GM21723 (cell line): Measurements from ENCODE around the gene TMED8.
"Not testable (repeated sequence)": the region's sequence is repeated elsewhere in the genome, so short reads cannot be mapped to it uniquely, and the experiment has no call there.

Source experiments
- ATAC-seq: cut with Tn5 transposase; IDR thresholded peaks from one replicate; pipeline ENCODE4 v1.9.1; 2021; ENCODE audit warnings: mild to moderate bottlenecking, moderate library complexity; ENCODE audit not compliant: unreplicated experiment

The TMED8 gene

GRCh38 chr14:77369285-77369684, 7.6 kb downstream of the TMED8 start:
- no peak for ATAC-seq

- no peak for ATAC-seq
These were observed 12.7 kb downstream of the TMED8 start for GRCh38 chr14:77364146-77364545.

DNA sequence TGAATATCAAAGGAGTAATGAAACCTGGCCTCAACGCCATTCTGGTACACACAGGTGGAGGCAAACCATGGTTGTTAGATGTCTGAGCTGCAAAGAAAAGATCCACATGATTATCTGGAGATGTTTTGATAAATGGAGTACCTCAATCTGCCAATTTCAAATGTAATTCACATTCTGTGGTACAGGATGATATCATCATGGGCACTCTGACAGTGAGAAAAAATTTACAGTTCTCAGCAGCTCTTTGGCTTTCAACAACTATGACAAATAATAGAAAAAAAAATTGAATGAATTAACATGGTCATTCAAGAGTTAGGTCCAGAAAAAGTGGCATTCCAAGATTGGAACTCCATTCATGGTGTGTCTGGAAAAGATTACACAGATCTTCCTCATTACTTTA, 17.3 kb downstream of the TMED8 start:
- ATAC-seq = no peak

DNA sequence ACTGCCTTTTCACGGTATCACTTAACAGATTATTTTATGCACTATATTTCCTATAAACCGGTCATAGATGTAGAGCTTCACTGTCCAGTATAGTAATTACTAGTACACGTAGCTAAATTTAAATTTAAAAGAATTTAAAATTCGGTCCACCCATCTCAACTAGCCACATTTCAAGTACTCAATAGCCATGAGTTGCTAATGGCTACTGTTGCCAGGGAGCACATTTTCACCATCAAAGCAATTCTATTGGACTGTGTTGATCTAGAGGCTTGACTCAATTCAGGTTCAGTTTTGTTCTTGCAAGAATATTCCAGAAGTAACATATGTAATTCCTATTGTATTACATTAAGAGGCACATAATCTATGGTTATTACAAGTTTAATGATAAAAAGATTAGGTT, 20.0 kb downstream of the TMED8 start:
- no peak for ATAC-seq

DNA sequence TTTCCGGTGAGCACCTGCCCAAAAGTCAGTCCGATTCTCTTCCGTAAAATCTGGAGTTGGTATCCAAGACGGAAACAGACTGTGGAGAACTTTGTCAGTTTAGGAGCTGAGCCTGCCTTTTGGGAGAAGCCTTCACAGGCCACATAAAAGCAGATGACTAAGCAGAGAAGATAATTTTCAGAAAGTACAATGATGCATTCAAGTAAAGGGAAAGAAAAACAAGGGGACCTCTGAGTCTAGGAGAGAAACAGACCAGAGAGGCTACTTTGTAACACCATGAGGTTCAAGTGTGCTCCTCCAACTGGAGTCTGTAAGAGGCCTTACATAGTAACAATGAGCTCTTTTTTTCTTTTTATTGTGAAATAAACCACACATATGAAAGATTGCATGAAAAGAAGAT, 21.1 kb downstream of the TMED8 start:
- ATAC-seq = no peak

GRCh38 chr14:77353469-77354141, 23.3 kb downstream of the TMED8 start:
- no peak for ATAC-seq

DNA sequence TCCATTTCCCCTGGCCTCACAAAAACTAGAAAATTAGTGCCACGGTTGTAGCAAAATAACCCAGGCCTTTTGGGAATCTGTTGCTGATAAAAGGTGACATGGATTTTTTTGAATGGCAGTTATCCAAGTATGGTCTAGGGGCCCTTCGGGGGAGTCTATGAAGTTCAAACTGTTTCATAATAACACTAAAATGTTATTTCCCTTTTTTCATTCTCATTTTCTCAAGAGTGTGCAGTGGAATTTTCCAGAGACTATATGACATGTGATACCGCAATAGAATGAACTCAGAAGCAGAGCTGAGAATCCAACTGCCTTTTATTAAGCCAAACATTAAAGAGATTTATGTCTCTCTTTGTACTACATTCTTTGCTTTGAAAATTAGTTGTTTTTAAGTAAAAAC, 29.1 kb downstream of the TMED8 start:
- ATAC-seq = no peak

DNA sequence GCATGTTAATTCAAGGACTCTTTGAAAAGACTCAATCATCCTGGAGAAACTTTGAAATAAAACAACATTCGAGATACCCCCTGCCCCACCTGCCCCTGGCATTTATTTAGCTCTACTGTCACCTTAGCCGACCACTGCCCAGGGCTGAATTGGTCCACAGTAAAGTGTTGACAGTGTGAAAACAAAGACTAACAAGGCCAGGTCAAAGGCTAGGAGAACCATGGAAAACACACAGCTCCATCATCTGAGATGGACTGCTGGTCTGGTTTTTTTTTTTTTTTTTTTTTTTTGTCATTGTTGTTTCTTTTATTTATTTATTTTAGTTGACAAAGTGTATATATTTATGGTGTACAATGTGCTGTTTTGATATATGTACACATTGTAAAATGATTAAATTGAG, 30.4 kb downstream of the TMED8 start:
- no peak for ATAC-seq

- no peak for ATAC-seq
These were observed 32.4 kb downstream of the TMED8 start for GRCh38 chr14:77344377-77344996.

DNA sequence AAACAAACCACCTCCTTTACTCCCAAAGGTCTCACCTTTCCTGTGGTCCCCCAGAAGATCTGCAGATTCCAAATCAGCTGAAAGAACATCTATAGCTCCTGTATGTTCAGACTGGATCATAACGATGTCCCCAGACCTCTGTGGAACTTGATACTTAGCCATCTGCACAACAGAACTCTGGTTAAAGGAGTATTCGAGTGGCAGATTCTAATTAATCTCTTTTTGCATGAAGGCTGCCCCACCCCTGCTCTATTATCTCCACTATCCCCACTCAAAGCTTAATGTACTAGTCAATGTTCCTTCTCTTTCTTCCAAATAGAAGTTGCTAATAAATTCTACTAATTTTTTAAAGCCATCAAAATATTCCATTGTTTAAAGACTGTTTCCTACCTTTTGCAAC, 33.2 kb downstream of the TMED8 start:
- ATAC-seq = no peak

DNA sequence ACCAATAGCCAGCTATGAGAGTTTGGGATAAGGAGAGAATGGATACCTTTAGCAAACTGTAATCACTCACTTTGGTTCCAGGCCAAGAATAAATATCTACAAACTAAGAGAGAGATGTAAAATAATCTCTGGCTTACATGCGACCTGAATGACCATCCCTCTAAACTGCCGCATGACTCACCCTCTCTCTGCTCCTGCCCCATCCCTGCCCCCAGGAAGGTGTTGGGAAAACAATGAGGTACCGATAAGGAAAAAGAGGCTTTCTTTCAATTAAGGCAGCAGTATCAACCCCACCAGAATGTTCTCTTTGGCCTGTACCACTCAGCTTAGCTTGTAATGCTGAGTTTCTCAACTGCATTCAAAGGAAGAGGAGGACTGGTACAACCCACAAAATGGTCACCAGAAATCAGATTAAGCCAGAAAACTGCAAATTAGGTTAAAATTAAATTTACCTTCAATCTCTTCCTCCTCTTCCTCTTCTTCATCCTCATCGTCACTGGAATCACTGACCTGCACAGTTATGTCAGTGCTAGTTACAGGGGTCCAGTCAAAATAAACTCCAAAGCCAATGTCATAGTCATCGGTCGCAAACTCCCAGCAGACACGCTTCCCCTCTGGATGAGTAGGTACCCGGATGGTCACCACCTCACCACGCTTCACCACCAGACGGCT, 34.0 kb downstream of the TMED8 start:
- ATAC-seq = no peak

GRCh38 chr14:77340389-77340788, 36.5 kb downstream of the TMED8 start:
- ATAC-seq = no peak

GRCh38 chr14:77339407-77339806, 37.5 kb downstream of the TMED8 start:
- ATAC-seq = no peak

DNA sequence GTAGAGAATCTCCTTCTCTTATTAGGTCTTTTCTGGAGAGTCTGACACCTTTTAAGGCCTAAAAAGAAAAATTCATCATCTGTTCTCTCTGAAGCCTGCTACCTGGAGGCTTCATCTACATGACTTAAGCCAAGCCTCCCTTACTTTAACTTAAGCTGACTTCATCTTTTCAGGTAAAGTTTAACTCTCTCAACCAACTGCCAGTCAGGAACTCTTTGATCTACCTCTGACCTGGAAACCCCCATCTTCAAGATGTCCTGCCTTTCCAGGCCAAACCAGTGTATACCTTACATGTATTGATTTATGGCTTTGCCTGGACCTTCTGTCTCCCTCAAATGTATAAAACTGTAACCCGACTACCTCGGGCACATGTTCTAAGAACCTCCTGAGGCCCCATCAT, 38.6 kb downstream of the TMED8 start:
- ATAC-seq = no peak

DNA sequence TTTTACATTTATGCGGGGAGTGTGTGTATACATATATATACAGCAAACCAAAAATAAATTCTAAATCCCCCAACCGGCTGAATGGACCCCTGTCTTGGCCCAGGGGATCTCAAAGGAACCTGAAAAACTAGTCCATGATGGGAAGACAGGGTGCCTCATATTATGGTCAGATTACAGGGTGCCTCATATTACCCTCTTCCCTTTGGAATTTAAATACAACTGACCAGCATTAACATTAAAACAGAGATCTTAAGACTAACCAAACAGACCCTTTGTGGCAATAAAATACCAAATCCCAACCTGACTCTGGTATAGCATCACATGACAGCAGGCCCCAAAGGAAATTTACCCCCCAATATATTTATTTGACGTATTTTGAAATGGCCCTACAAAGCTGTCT, 39.0 kb downstream of the TMED8 start:
- ATAC-seq = no peak

GRCh38 chr14:77337255-77337654, 39.6 kb downstream of the TMED8 start:
- ATAC-seq = not testable (repeated sequence)

GRCh38 chr14:77335576-77335975, 41.3 kb downstream of the TMED8 start:
- no peak for ATAC-seq

GRCh38 chr14:77329872-77330271, 47.0 kb downstream of the TMED8 start:
- no peak for ATAC-seq

- no peak for ATAC-seq
These were observed 49.8 kb downstream of the TMED8 start for GRCh38 chr14:77327111-77327510.

GRCh38 chr14:77325746-77326094, 51.2 kb downstream of the TMED8 start:
- no peak for ATAC-seq

DNA sequence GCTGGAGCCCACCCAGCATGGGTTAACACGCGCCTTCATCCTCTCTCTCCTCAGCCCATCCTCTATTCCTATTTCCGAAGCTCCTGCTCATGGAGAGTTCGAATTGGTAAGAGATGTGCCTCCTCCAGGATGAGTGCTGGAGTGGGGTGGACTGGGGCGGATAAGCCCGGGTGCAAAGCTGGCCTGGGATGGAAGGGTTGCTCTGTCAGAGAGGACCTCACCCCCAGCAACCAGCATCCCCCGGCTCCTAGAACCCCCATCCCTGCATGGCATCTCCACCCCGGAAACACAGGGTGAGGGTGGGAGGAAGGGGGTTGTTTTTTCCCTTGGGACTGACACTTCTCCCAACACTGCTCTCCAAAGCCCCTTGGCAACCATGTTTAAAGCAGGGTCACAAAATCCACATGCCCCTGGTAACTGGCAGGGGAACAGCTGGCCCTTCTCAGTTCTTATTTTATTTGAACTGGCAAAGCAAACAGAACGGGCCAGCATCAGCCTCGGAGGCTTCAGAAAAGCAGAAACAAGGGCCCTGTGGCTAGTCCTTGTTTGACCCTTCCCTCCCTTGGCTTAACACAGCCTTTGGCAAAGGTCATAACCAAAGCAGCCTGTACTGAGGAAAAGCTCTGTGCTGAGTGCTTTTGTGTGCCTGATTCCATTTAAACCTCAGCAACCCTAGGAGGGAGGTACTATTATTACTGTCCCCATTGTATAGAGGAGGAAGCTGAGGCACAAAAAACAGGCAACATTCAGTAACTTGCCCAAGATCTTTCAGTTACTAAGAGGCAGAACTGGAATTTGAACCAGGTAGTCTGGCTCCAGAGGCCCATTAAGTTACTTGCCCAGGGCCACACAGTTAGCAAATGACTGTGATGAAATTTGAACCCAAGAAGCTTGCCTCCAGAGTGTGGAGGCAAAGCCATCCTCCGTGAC, 51.8 kb downstream of the TMED8 start:
- no peak for ATAC-seq
